GM12875 (cell line): ENCODE measurements around the gene SLC25A21.
A peak's percentile ranks its signal among the peaks of the same experiment; 100 is the strongest.

Experiments used
- H3K4me3 ChIP-seq: one replicate; pipeline ENCODE4 v1.5.1; 2011; ENCODE audit warnings: low read depth, low read length, control low read depth
- CTCF ChIP-seq: IDR thresholded peaks from 2 replicates; pipeline ENCODE4 v1.5.1; 2011; ENCODE audit warnings: low read depth, mild to moderate bottlenecking, control low read depth, inconsistent platforms, low read length, moderate library complexity, borderline replicate concordance; ENCODE audit not compliant: insufficient read depth

The SLC25A21 gene

DNA sequence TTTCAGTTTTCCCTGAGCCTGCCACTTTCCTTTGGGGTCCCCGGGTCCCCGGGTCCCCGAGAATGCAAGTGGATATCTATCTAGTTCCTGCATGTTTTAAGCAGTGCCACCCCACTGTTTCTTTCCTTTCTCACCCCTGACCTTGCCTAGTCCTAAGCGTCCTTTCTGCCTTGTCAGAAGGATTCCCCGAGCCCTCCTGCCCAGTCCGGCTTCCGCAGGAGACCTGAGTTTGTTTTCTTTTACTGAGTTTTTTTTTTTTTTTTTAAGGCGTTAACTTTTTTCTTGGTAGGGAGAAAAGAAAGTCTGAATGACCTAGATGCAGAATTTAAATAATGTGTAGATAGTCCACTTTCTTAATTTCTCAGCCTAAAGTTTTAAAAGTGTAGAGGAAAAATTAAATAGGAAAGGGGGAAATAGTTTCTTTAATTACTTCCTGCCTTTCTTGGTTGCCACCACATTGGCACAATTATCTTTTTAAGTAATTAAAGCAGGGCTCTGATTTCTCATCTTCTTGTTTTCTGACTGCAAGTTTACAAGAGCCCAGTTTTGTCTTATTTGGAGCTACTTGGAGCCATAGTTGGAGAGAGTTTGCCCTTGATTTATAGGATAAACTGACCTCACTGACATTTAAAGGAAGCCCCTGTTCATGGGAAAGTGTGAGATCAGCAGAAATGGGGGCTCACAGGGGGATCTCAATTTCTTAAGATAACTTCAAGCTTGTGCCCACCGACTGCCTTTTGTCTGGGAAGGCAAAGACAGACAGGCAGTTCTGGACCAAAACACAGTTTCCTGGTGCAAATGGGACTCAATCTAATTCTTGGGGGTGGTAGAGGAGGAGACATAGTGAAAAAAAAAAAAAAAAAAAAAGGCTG lies 507.8 kb downstream of the SLC25A21 start:
- H3K4me3 ChIP-seq = no peak overlapping the region
- no peak for TF ChIP-seq CTCF

- no peak for TF ChIP-seq CTCF
- H3K4me3 ChIP-seq = peak overlapping the region; percentile 34
Measured at GRCh38 chr14:36663404-36664321, 508.7 kb downstream of the SLC25A21 start.

DNA sequence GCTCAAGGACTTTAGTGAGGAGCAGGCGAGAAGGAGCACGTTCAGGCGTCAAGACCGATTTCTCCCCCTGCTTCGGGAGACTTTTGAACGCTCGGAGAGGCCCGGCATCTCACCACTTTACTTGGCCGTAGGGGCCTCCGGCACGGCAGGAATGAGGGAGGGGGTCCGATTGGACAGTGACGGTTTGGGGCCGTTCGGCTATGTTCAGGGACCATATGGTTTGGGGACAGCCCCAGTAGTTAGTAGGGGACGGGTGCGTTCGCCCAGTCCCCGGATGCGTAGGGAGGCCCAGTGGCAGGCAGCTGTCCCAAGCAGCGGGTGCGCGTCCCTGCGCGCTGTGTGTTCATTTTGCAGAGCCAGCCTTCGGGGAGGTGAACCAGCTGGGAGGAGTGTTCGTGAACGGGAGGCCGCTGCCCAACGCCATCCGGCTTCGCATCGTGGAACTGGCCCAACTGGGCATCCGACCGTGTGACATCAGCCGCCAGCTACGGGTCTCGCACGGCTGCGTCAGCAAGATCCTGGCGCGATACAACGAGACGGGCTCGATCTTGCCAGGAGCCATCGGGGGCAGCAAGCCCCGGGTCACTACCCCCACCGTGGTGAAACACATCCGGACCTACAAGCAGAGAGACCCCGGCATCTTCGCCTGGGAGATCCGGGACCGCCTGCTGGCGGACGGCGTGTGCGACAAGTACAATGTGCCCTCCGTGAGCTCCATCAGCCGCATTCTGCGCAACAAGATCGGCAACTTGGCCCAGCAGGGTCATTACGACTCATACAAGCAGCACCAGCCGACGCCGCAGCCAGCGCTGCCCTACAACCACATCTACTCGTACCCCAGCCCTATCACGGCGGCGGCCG lies 509.6 kb downstream of the SLC25A21 start:
- no peak for TF ChIP-seq CTCF
- H3K4me3 ChIP-seq = peak overlapping the region; percentile 34

DNA sequence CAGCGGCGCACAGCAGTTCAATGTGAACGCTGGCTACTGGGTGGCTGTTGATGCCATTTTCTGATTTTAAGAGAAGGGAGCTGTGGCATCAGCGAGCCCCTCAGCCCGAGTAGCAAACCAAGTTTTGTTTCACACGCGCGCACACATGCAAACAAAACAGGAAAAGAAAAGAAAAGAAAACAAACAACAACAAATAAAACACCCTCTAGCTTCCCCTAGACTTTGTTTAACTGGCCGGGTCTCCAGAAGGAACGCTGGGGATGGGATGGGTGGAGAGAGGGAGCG lies 510.2 kb downstream of the SLC25A21 start:
- TF ChIP-seq CTCF = no peak
- H3K4me3 ChIP-seq = peak overlapping the region; percentile 34

- TF ChIP-seq CTCF = no peak
- H3K4me3 ChIP-seq = peak within 1 kb of the TSS; percentile 49
Measured at GRCh38 chr14:36661506-36662257, 510.7 kb downstream of the SLC25A21 start, which contains the start of gene PAX9. Gene PAX9, plus strand, starts transcription at chr14:36661860. Its CDS starts 230 bp downstream, at chr14:36662090.
